ENCODE measurements around the gene ELL. TPM values are rescaled to one million over a fixed set of nuclear protein-coding genes. Genes with fewer than 3 reads are reported as not detected.
A peak's percentile ranks its signal among the peaks of the same experiment; 100 is the strongest.

The ELL gene
- total RNA-seq, 2 experiments from 2014 or later, result 14.1 TPM

- Mint-ChIP-seq H3K9me3 (peaks cover 3% of the 10 kb centered on the region), H3K36me3 (ENCODE audit: low read depth) (peaks cover 7% of the 10 kb centered on the region), H3K4me1 (ENCODE audit: low read depth) (peaks cover 20% of the 10 kb centered on the region), H3K27me3 (ENCODE audit: low read depth) (no peaks in the 10 kb centered on the region), H3K27ac (no peak overlapping the region), H3K4me3 (no peak overlapping the region)
- DNase-seq, result no peak
- intact Hi-C loops (cut with micrococcal nuclease), result no loop called here
- CTCF ChIA-PET, result no interaction called here
These were observed 77.4 kb downstream of the ELL start for GRCh38 chr19:18444513-18444912.

DNA sequence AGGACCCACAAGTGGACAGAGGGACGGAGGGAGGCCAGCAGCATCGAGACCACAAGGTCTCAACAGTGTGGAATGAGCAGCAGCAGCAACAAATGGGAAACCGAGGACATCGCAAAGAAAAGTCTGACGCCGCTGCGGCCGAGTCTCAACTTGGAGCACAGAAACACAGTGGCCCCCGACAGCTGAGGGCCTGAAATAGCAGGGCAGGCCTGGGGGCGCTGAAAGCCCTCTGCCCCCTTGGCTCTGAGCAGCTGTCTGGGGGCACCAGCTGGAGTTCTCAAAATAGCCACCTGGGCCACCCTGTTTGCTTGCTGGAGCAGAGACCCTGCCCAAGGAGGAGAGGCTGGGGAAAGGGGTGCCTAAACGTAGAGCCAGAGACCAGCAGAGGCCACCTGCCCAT, 78.0 kb downstream of the ELL start:
- no peaks in the 10 kb centered on the region for H3K27me3 Mint-ChIP-seq (ENCODE audit: low read depth)
- no peak overlapping the region for H3K4me3 Mint-ChIP-seq
- no peak overlapping the region for H3K27ac Mint-ChIP-seq
- peaks cover 20% of the 10 kb centered on the region for H3K4me1 Mint-ChIP-seq (ENCODE audit: low read depth)
- intact Hi-C loops (cut with micrococcal nuclease), result no loop called here
- peaks cover 4% of the 10 kb centered on the region for H3K36me3 Mint-ChIP-seq (ENCODE audit: low read depth)
- no peak for DNase-seq
- peaks cover 3% of the 10 kb centered on the region for H3K9me3 Mint-ChIP-seq
- CTCF ChIA-PET, result no interaction called here

DNA sequence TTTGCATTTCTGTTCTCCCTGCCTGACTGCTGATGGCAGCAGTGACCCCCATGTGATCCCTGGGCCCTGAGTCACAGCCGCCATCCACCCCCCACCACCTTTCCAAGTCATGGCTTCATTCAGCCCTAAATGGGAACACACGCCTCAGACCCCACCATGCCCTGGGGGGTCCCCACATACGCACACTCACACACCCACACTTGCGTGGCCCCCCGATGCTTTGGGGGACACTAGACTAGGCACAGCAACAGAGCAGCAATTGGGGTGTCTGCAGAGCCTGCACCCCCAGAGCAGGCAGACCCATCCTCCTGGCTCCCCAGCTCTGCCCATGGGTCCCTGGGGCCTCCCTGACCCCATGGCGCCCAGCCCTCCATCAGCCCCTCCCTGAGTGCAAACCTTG, 78.5 kb downstream of the ELL start:
- Mint-ChIP-seq H3K27me3 (ENCODE audit: low read depth) (no peaks in the 10 kb centered on the region), H3K4me1 (ENCODE audit: low read depth) (peaks cover 20% of the 10 kb centered on the region), H3K27ac (no peak overlapping the region), H3K36me3 (ENCODE audit: low read depth) (peaks cover 4% of the 10 kb centered on the region), H3K9me3 (peaks cover 3% of the 10 kb centered on the region), H3K4me3 (no peak overlapping the region)
- CTCF ChIA-PET, result interaction anchor here (1.0 kb wide), 1 partner anchor 101 kb away, joined by 3 read pairs; the partner anchor contains the start of gene FKBP8
- intact Hi-C loops (cut with micrococcal nuclease), result no loop called here
- DNase-seq, result no peak

GRCh38 chr19:18442941-18443340, 78.9 kb downstream of the ELL start:
- Mint-ChIP-seq H3K27ac (no peak overlapping the region), H3K9me3 (peaks cover 3% of the 10 kb centered on the region), H3K27me3 (ENCODE audit: low read depth) (no peaks in the 10 kb centered on the region), H3K4me3 (no peak overlapping the region), H3K36me3 (ENCODE audit: low read depth) (peaks cover 4% of the 10 kb centered on the region), H3K4me1 (ENCODE audit: low read depth) (peaks cover 20% of the 10 kb centered on the region)
- DNase-seq, result no peak
- intact Hi-C loops (cut with micrococcal nuclease), result no loop called here
- CTCF ChIA-PET, result interaction anchor here (1.0 kb wide), 1 partner anchor 101 kb away, joined by 3 read pairs; the partner anchor contains the start of gene FKBP8

- Mint-ChIP-seq H3K4me3 (no peak overlapping the region), H3K9me3 (peaks cover 3% of the 10 kb centered on the region), H3K36me3 (ENCODE audit: low read depth) (peaks cover 4% of the 10 kb centered on the region), H3K4me1 (ENCODE audit: low read depth) (peaks cover 20% of the 10 kb centered on the region), H3K27ac (peak overlapping the region; percentile 54), H3K27me3 (ENCODE audit: low read depth) (no peaks in the 10 kb centered on the region)
- intact Hi-C loops (cut with micrococcal nuclease), result no loop called here
- DNase-seq, result no peak
- CTCF ChIA-PET, result interaction anchor here (1.0 to 3.6 kb wide), 2 partner anchors 9 to 102 kb away, joined by 3 to 16 read pairs; partner anchors contain the start of gene FKBP8
These were observed 79.8 kb downstream of the ELL start for GRCh38 chr19:18441804-18442788.

GRCh38 chr19:18440936-18441803, 80.7 kb downstream of the ELL start:
- peaks cover 3% of the 10 kb centered on the region for H3K9me3 Mint-ChIP-seq
- DNase-seq, result no peak
- peaks cover 24% of the 10 kb centered on the region for H3K4me1 Mint-ChIP-seq (ENCODE audit: low read depth)
- intact Hi-C loops (cut with micrococcal nuclease), result no loop called here
- H3K27ac Mint-ChIP-seq, result no peak overlapping the region
- H3K36me3 Mint-ChIP-seq (ENCODE audit: low read depth), result peaks cover 2% of the 10 kb centered on the region
- CTCF ChIA-PET, result interaction anchor here (3.6 kb wide), 1 partner anchor 10 kb away, joined by 16 read pairs; no protein-coding TSS in a partner anchor
- H3K4me3 Mint-ChIP-seq, result no peak overlapping the region
- H3K27me3 Mint-ChIP-seq (ENCODE audit: low read depth), result no peaks in the 10 kb centered on the region

- H3K4me3 Mint-ChIP-seq, result no peak overlapping the region
- peak; percentile 61 for DNase-seq
These were observed 81.4 kb downstream of the ELL start for GRCh38 chr19:18440415-18440877.

GRCh38 chr19:18439910-18440237, 82.0 kb downstream of the ELL start:
- CTCF ChIA-PET, result interaction anchor here (1.2 to 3.6 kb wide), 2 partner anchors 11 to 52 kb away, joined by 3 to 16 read pairs; no protein-coding TSS in a partner anchor
- DNase-seq, result no peak
- intact Hi-C loops (cut with micrococcal nuclease), result no loop called here
- peaks cover 2% of the 10 kb centered on the region for H3K36me3 Mint-ChIP-seq (ENCODE audit: low read depth)
- H3K4me1 Mint-ChIP-seq (ENCODE audit: low read depth), result peaks cover 27% of the 10 kb centered on the region
- no peaks in the 10 kb centered on the region for H3K27me3 Mint-ChIP-seq (ENCODE audit: low read depth)
- no peak overlapping the region for H3K4me3 Mint-ChIP-seq
- H3K27ac Mint-ChIP-seq, result no peak overlapping the region
- H3K9me3 Mint-ChIP-seq, result peaks cover 3% of the 10 kb centered on the region

More at GRCh38 chr19:18440415-18440877, 81.4 kb downstream of the ELL start:
- CTCF ChIA-PET, result interaction anchor here (3.6 kb wide), 1 partner anchor 11 kb away, joined by 16 read pairs; no protein-coding TSS in a partner anchor
- peaks cover 2% of the 10 kb centered on the region for H3K36me3 Mint-ChIP-seq (ENCODE audit: low read depth)
- H3K9me3 Mint-ChIP-seq, result peaks cover 3% of the 10 kb centered on the region
- no peaks in the 10 kb centered on the region for H3K27me3 Mint-ChIP-seq (ENCODE audit: low read depth)
- no peak overlapping the region for H3K27ac Mint-ChIP-seq
- peaks cover 27% of the 10 kb centered on the region for H3K4me1 Mint-ChIP-seq (ENCODE audit: low read depth)
- intact Hi-C loops (cut with micrococcal nuclease), result no loop called here

GRCh38 chr19:18439025-18439909, 82.6 kb downstream of the ELL start:
- H3K27me3 Mint-ChIP-seq (ENCODE audit: low read depth), result no peaks in the 10 kb centered on the region
- H3K4me1 Mint-ChIP-seq (ENCODE audit: low read depth), result peaks cover 31% of the 10 kb centered on the region
- peaks cover 3% of the 10 kb centered on the region for H3K9me3 Mint-ChIP-seq
- H3K4me3 Mint-ChIP-seq, result no peak overlapping the region
- H3K27ac Mint-ChIP-seq, result no peak overlapping the region
- intact Hi-C loops (cut with micrococcal nuclease), result no loop called here
- no peak for DNase-seq
- peaks cover 2% of the 10 kb centered on the region for H3K36me3 Mint-ChIP-seq (ENCODE audit: low read depth)
- CTCF ChIA-PET, result interaction anchor here (0.7 to 3.6 kb wide), 3 partner anchors 12 to 91 kb away, joined by 3 to 16 read pairs (median 3); no protein-coding TSS in a partner anchor

DNA sequence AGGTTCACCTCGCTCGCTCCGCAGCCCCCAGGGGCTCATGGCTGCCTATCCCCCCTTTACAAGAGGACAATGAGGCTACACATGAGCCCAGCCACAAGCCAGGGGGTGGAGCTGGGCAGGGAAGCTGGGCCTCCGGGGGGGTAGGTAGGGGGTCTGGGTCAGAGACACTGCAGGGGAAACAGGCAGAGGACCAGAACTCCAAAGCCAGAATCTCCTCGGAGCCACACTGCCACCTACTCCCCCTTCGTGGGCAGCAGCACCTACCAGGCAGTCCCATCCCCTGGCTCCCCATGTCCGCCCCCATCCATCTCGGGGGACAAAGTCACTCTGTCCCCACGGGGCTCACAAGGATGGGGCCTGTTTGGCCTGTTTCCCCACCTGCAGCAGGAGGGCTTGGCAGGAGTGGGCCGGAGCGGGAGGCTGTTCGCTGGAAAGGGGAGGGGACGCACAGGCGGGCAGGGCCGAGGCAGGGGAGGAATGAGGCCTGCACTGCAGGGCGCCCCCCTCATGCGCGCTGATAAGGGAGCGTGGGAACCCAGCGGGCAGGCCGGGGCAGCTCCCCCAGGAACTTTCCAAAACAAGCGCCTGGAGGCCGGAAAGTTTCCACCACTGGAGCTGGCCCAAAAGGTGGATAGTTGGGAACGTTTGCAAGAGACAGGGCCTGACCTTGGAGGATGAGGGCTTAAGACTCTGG, 83.4 kb downstream of the ELL start:
- peaks cover 34% of the 10 kb centered on the region for H3K4me1 Mint-ChIP-seq (ENCODE audit: low read depth)
- DNase-seq, result no peak
- peaks cover 5% of the 10 kb centered on the region for H3K36me3 Mint-ChIP-seq (ENCODE audit: low read depth)
- intact Hi-C loops (cut with micrococcal nuclease), result no loop called here
- H3K9me3 Mint-ChIP-seq, result peaks cover 3% of the 10 kb centered on the region
- CTCF ChIA-PET, result interaction anchor here (3.6 kb wide), 1 partner anchor 13 kb away, joined by 16 read pairs; no protein-coding TSS in a partner anchor
- H3K27me3 Mint-ChIP-seq (ENCODE audit: low read depth), result no peaks in the 10 kb centered on the region
- no peak overlapping the region for H3K4me3 Mint-ChIP-seq
- no peak overlapping the region for H3K27ac Mint-ChIP-seq
